Aorta (tissue), 5 donors: ENCODE results near the gene DLK1. TPM values are rescaled to one million over a fixed set of nuclear protein-coding genes. Genes with fewer than 3 reads are reported as not detected.

Source experiments
- ATAC-seq: fragments of 200-7000 bp; cut with Tn5 transposase; one replicate; pipeline ENCODE4 v1.9.1; 2022; ENCODE audit warnings: moderate library complexity; ENCODE audit not compliant: low FRiP score
- DNase-seq, 2 donors: peaks; one replicate each; pipeline ENCODE4 v3.0.0-alpha.2; 2020
- H3K27ac ChIP-seq, 2 donors: one replicate each; pipeline ENCODE4 v1.5.1; 2013; ENCODE audit warnings: low read length in 2 of 2, mild to moderate bottlenecking in 2 of 2, moderate library complexity in 2 of 2, control low read depth in 1 of 2, inconsistent platforms in 1 of 2, low read depth in 1 of 2
- H3K27me3 ChIP-seq, 2 donors: one replicate each; pipeline ENCODE4 v1.6.1; 2013; ENCODE audit warnings: control low read depth in 1 of 2, low read length in 1 of 2, mild to moderate bottlenecking in 1 of 2, moderate library complexity in 1 of 2; ENCODE audit not compliant: insufficient read depth in 2 of 2, control insufficient read depth in 1 of 2
- H3K36me3 ChIP-seq, 2 donors: one replicate each; pipeline ENCODE4 v1.6.1; 2013; ENCODE audit warnings: control low read depth in 1 of 2, low read length in 1 of 2, mild to moderate bottlenecking in 1 of 2; ENCODE audit not compliant: insufficient read depth in 2 of 2, control insufficient read depth in 1 of 2
- H3K4me1 ChIP-seq, 2 donors: one replicate each; pipeline ENCODE4 v1.6.1; 2013; ENCODE audit warnings: low read length in 2 of 2, control low read depth in 1 of 2, mild to moderate bottlenecking in 1 of 2, moderate library complexity in 1 of 2; ENCODE audit not compliant: insufficient read depth in 2 of 2, control insufficient read depth in 1 of 2
- H3K4me3 ChIP-seq, 2 donors: one replicate each; pipeline ENCODE4 v1.5.1; 2013; ENCODE audit warnings: low read length in 2 of 2, control low read depth in 1 of 2, mild to moderate bottlenecking in 1 of 2
- H3K9me3 ChIP-seq: one replicate; pipeline ENCODE4 v1.6.1; 2013; ENCODE audit warnings: mild to moderate bottlenecking, low read length; ENCODE audit not compliant: control insufficient read depth
- WGBS, 2 donors: extraction: QIAGEN DNeasy Blood & Tissue Kit; methylation state at CpG; one replicate each; pipeline ENCODE4 v1.1.7; 2013; 5-methylcytosine and 5-hydroxymethylcytosine counted together
- intact Hi-C, 2 donors: fragments of 100-400 bp; cut with DNase I; formaldehyde crosslinking; loops; one replicate each; pipeline versions ENCODE4 v1.14.2 to v1.15.0; 2022
- polyA plus RNA-seq, 2 donors: library from polyadenylated mRNA; stranded (reverse); fragments of 200-250 nt; gene quantifications; one replicate each; pipeline ENCODE4 v1.2.3, GENCODE V29; 2013
- total RNA-seq, 2 donors: library from RNA; stranded (reverse); fragmentation: NEBNext Ultra II Directional; extraction: Animal tissue kit (Norgen Biotek cat#: 25700); gene quantifications; one replicate each; pipeline ENCODE4 v1.2.1, GENCODE V29; 2021
- donor health status: healthy with polysubstance abuse.
- donor health status: Bipolar disorder and iron deficiency.
- donor health status: DM: no; HTN: no; CAD: no.
- donor health status: DM: no; HTN: no; CAD: no.
- donor health status: DM: yes; HTN: yes; CAD: no.

The DLK1 gene
- total and polyA plus RNA-seq, 4 donors: 0.13 TPM; not detected in 3

DNA sequence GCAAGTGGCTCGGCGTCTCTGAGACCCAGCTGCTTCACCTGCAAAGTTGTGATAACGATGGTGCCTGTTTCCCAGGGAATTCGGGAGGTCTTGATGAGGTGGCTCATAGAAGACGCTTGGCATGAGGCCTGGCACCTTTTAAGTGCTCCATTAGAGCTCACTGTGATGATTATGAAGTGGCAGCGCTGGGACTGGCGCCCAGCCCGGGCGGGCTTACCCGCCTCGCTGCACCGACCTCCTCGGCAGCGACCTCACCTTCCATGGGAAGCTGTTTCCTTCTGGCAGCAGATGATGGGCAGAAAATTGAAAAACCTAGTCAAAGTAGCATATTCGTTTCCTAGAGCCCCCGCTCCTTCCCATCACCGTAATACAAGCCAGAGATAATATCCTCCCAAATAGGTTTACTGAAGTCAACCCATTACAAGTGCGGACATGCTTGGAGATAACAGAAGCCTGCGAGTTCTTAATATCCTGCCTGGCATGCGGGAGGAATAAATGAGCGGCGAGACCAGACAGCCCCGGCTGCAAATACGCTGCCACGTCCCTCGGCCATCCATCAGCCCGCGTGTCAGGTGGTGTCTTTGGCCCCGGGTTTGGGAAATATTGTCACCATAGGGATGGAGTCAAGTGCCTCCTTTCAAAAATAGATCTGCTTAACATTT, 35.2 kb upstream of the DLK1 start:
- no peaks in the 10 kb centered on the region for H3K27me3 ChIP-seq
- 66 to 68% methylated on average over 29 of the region's 29 CpGs for WGBS, 2 donors

DNA sequence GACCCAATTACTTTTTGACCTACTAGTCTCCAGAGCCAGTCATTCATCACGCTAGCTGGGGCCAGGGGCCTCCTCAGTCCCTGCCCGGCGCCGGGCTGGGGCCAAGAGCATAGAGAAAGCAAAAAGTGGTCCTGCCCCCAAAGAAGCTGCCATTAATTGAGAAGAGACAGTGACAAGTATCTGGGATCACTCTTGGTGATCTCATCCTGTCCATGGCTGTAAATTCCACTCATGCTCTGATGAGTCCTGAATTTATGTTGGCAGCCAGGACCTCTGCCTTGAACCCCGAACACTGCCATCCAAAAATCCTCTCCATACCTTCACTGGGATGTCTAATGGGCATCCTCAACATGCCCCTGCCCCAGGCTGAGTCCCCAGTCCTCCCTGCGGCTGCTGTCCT, 34.4 kb upstream of the DLK1 start:
- no peaks in the 10 kb centered on the region for H3K36me3 ChIP-seq
- no peaks in the 10 kb centered on the region for H3K27me3 ChIP-seq
- intact Hi-C loops: no loop called here

More for the DNA sequence above, 35.2 kb upstream of the DLK1 start:
- intact Hi-C loops: no loop called here
- ATAC-seq (no peak), DNase-seq (no peak)
- Histone ChIP-seq H3K27ac (no peak overlapping the region), H3K9me3 (no peaks in the 10 kb centered on the region), H3K4me3 (no peak overlapping the region), H3K4me1 (no peaks in the 10 kb centered on the region), H3K36me3 (no peaks in the 10 kb centered on the region)

DNA sequence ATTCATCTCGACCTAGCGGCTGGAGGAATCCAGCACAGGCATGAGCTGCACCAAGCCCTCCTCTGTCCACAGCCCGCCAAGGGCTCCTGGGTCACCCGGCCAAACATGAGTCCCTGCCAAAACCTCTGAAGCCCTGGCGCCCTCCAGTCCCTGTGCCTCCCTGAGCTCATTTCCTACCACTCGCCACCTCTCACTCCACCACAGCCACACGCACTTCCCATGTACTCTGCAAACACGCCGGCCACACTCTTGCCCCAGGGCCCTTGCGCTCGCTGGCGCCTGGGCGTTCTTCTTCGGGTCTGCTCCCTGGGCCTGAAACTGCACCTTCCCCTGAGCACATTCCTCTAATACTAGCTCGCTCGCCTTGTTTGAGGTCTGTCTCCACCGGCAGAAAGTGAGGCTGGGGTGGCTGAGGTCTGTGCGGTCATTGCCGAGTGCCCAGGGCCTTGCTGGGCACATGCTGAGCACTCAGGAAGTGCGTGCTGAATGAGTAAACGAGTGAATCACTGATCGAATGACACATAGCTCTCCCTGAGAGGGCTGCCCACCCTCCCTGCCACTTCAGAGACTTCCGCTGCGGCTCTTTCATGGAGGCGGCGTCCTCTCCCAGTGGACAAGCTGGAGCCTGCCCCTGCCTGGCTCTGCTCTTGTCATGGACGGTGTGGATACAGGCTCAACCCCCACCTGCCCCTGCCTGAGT, 33.7 kb upstream of the DLK1 start:
- Histone ChIP-seq H3K27ac (no peak overlapping the region), H3K9me3 (no peaks in the 10 kb centered on the region), H3K27me3 (no peaks in the 10 kb centered on the region), H3K4me3 (no peak overlapping the region), H3K36me3 (no peaks in the 10 kb centered on the region), H3K4me1 (no peaks in the 10 kb centered on the region)
- WGBS, 2 donors: 59% methylated on average over 27 of the region's 27 CpGs
- intact Hi-C loops: no loop called here
- DNase-seq: no peak
- no peak for ATAC-seq

More for the DNA sequence above, 34.4 kb upstream of the DLK1 start:
- ATAC-seq (no peak), DNase-seq (no peak)
- Histone ChIP-seq H3K4me1 (no peaks in the 10 kb centered on the region), H3K4me3 (no peak overlapping the region), H3K27ac (no peak overlapping the region), H3K9me3 (no peaks in the 10 kb centered on the region)
- WGBS, 2 donors: 40 to 53% methylated on average over 6 of the region's 6 CpGs

DNA sequence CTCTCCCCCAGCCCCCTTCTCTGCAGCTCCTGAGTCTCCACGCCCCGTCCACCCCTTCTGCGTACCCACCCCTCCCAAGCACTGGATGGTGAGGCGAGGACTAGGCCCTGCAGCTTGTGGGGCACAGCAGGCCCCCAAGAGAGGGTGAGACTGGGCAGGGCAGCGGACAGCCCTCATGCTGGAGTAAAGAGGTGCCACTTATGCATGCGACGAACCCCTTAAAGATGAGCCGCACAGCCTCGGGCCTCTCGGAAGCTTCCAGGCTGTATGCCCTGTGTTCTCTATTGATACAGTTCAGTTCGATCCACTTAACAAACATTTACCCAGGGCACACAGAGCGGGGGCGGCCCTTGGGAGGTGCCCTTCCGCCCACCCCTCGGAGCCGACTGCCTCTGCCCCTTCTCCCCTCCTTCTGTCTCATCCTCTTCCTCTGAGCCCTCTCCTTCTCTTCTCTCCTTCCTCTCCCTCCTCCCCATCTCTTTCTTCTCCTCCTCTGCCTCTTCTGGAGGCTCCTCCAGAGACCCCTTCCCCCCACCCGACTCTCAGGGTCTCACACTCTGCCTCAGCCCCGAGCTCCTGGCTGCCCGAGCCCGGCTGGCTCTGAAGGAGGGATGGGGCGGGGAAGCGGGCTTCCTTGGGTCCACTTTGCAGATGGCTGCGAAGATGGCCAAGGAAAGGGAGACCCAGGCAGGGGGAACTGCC, 32.7 kb upstream of the DLK1 start:
- H3K9me3 ChIP-seq: no peaks in the 10 kb centered on the region
- H3K36me3 ChIP-seq: no peaks in the 10 kb centered on the region
- H3K4me3 ChIP-seq: no peak overlapping the region
- WGBS, 2 donors: 71 to 75% methylated on average over 22 to 23 of the region's 23 CpGs
- DNase-seq: no peak
- H3K27me3 ChIP-seq: no peaks in the 10 kb centered on the region
- no peak for ATAC-seq
- intact Hi-C loops: no loop called here
- H3K4me1 ChIP-seq: no peaks in the 10 kb centered on the region
- H3K27ac ChIP-seq: no peak overlapping the region

DNA sequence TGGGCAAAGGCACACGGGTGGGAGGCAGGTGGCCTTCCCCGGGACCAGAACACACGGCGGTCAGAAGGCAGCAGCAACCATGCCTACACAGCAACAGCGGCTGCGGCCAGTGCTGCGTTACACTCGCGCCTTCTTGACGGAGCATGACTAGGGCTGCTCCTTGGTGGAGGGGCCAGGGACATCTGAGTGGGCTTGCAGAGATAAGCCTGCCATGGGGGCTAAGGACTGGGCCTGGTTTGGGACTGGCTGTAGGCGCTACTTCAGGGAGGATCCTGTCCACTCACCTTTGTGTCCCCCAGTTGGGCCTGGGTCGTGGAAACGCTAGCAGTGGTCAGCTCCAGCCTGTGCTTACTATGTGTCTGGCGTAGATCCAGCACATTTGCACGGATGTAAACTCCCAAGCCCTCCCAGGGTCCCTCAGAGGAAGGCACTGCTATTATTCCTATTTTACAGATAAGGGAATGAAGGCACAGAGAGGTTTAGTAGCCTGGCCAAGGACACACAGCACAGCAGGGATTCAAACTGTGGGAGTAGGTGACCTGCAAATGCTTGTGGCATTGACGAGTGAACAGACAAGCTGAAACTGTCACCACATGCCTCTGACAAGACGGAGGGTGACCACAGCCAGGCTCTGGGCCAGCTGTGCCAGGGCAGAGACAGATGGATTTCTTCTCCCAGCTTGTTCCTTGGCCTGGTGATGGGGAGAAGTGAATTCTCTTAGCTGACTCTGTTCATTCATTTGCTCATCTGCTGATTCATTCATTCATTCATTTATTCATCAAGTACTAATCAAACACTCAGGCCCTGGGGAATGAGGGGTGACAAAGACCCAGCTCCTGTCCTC, 31.9 kb upstream of the DLK1 start:
- intact Hi-C loops: no loop called here
- Histone ChIP-seq H3K27me3 (no peaks in the 10 kb centered on the region), H3K27ac (no peak overlapping the region), H3K4me3 (no peak overlapping the region), H3K9me3 (no peaks in the 10 kb centered on the region), H3K36me3 (no peaks in the 10 kb centered on the region), H3K4me1 (no peaks in the 10 kb centered on the region)
- DNase-seq (no peak), ATAC-seq (no peak)
- WGBS, 2 donors: 71% methylated on average over 17 of the region's 17 CpGs

DNA sequence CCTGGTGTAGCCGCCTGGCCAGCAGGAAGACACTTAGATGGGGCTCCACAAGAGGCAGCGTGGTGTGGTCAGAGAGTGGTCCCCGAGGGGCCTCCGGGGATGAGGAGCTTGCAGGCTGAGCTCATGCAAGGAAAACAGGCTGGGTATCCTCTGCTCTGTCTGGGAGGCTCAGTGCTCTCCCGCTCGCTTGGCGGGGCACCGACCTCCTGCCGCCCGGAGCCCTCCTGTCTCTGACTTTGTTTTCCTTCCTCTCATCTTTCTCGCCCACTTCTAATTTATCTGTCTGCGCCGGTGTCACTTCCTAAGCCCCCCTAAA, 31.3 kb upstream of the DLK1 start:
- Histone ChIP-seq H3K9me3 (no peaks in the 10 kb centered on the region), H3K36me3 (no peaks in the 10 kb centered on the region), H3K27me3 (no peaks in the 10 kb centered on the region), H3K27ac (no peak overlapping the region), H3K4me3 (no peak overlapping the region), H3K4me1 (no peaks in the 10 kb centered on the region)
- DNase-seq (no peak), ATAC-seq (no peak)
- 22 to 29% methylated on average over 13 of the region's 13 CpGs for WGBS, 2 donors
- intact Hi-C loops: no loop called here

DNA sequence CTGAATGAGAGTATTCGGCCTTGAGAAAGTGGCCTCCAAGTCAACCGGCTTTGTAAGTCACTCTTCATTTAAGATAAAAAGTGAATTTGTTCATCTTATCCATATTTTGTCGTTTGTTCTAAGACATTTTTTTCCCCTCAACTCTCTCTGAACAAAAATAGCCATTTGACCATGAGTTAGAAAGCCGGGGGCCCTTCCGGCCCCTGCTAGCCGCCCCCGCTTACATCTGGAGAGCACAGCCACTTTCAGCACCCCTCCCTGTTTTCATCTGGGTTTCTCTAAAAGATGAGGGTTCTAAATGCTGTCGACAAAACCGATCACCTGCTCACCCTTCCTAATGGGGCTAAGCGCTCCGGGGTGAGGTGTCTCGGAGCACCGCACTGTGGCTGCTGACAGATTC, 30.7 kb upstream of the DLK1 start:
- Histone ChIP-seq H3K9me3 (no peaks in the 10 kb centered on the region), H3K36me3 (no peaks in the 10 kb centered on the region), H3K27me3 (no peaks in the 10 kb centered on the region), H3K27ac (no peak overlapping the region), H3K4me3 (no peak overlapping the region), H3K4me1 (no peaks in the 10 kb centered on the region)
- DNase-seq (no peak), ATAC-seq (no peak)
- intact Hi-C loops: no loop called here
- 52 to 60% methylated on average over 13 of the region's 13 CpGs for WGBS, 2 donors

DNA sequence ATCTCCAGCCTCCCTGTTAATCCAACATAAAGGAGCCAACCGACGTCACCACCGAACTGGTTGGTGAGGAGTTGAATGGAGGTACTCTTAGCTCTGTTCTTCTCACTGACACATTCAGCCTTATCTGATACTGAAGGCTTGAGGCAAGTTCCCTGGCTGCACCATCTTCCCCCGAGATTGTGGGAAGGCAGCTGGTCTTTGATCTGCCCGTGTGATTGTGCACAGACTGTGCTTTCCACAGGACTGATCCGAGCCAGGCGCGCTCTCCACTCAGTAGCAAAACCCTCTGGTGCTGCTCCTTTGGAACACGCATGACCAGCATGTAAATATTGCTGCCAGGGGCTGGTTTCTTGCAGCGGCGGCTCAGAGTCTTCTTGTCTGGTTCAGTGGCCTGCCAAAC, 30.1 kb upstream of the DLK1 start:
- WGBS, 2 donors: 46 to 61% methylated on average over 11 of the region's 11 CpGs
- Histone ChIP-seq H3K27ac (no peak overlapping the region), H3K4me3 (no peak overlapping the region), H3K4me1 (no peaks in the 10 kb centered on the region), H3K9me3 (no peaks in the 10 kb centered on the region), H3K36me3 (no peaks in the 10 kb centered on the region), H3K27me3 (no peaks in the 10 kb centered on the region)
- intact Hi-C loops: no loop called here
- no peak for DNase-seq
- no peak for ATAC-seq
